GM23248 (cell line): ENCODE measurements around the gene TDRD15. TPM values are rescaled to one million over a fixed set of nuclear protein-coding genes. Genes with fewer than 3 reads are reported as not detected.

ENCODE experiments used
- DNase-seq: peaks from one replicate; pipeline ENCODE4 v3.0.0-alpha.2; 2015
- H2AFZ ChIP-seq: fragments of 200-600 bp; sonication (generic); 2 replicates; pipeline ENCODE4 v1.6.1; 2016; ENCODE audit warnings: antibody characterized with exemption
- H3F3A ChIP-seq: fragments of 200-600 bp; sonication (generic); 2 replicates; pipeline ENCODE4 v1.6.1; 2016; ENCODE audit warnings: mild to moderate bottlenecking, antibody characterized with exemption, mixed run types; ENCODE audit not compliant: insufficient read depth
- H3K27ac ChIP-seq: fragments of 200-600 bp; sonication (generic); 2 replicates; pipeline ENCODE4 v1.5.1; 2016; ENCODE audit warnings: mild to moderate bottlenecking
- H3K27me3 ChIP-seq: fragments of 200-600 bp; sonication (generic); replicated peaks from 2 replicates; pipeline ENCODE4 v1.6.1; 2016; ENCODE audit warnings: mild to moderate bottlenecking; ENCODE audit not compliant: insufficient read depth
- H3K36me3 ChIP-seq: fragments of 200-600 bp; sonication (generic); 2 replicates; pipeline ENCODE4 v1.6.1; 2016; ENCODE audit warnings: low read depth, mild to moderate bottlenecking
- H3K4me1 ChIP-seq: fragments of 200-600 bp; sonication (generic); 2 replicates; pipeline ENCODE4 v1.6.1; 2016; ENCODE audit warnings: mild to moderate bottlenecking; ENCODE audit not compliant: insufficient read depth
- H3K4me2 ChIP-seq: fragments of 200-600 bp; sonication (generic); one replicate; pipeline ENCODE4 v1.6.1; 2016; ENCODE audit warnings: mild to moderate bottlenecking; ENCODE audit not compliant: unreplicated experiment
- H3K4me3 ChIP-seq: fragments of 200-600 bp; sonication (generic); 2 replicates; pipeline ENCODE4 v1.5.1; 2016; ENCODE audit warnings: mild to moderate bottlenecking
- H3K79me2 ChIP-seq: fragments of 200-600 bp; sonication (generic); 2 replicates; pipeline ENCODE4 v1.6.1; 2016; ENCODE audit warnings: mild to moderate bottlenecking; ENCODE audit not compliant: insufficient read depth
- H3K9ac ChIP-seq: fragments of 200-600 bp; sonication (generic); 2 replicates; pipeline ENCODE4 v1.6.1; 2016; ENCODE audit warnings: mild to moderate bottlenecking
- H3K9me2 ChIP-seq: fragments of 200-600 bp; sonication (generic); 2 replicates; pipeline ENCODE4 v1.6.1; 2016; ENCODE audit warnings: mixed run types, mild to moderate bottlenecking, moderate library complexity; ENCODE audit not compliant: insufficient read depth
- H3K9me3 ChIP-seq: fragments of 200-600 bp; sonication (generic); one replicate; pipeline ENCODE4 v1.6.1; 2017; ENCODE audit warnings: low read depth
- H4K20me1 ChIP-seq: fragments of 200-600 bp; sonication (generic); 2 replicates; pipeline ENCODE4 v1.6.0; 2016; ENCODE audit not compliant: insufficient read depth
- EZH2 ChIP-seq: fragments of 200-600 bp; sonication (generic); IDR thresholded peaks from 2 replicates; pipeline ENCODE4 v1.6.1; 2018; ENCODE audit warnings: antibody characterized with exemption, mild to moderate bottlenecking; ENCODE audit not compliant: insufficient read depth, poor library complexity, severe bottlenecking
- EZH2phosphoT487 ChIP-seq: fragments of 200-600 bp; sonication (generic); IDR thresholded peaks from 2 replicates; pipeline ENCODE4 v1.6.1; 2018; ENCODE audit warnings: antibody characterized with exemption, moderate library complexity, mild to moderate bottlenecking, low read depth; ENCODE audit not compliant: insufficient read depth
- WGBS, 2 experiments: methylation state at CpG; one replicate each; pipeline ENCODE4 v1.1.6; 2015 to 2017; ENCODE audit warnings: low lambda C conversion rate in 2 of 2, low coverage in 1 of 2; ENCODE audit errors: missing lambda C conversion rate in 2 of 2; 5-methylcytosine and 5-hydroxymethylcytosine counted together
- in situ Hi-C: fragments of 300-500 bp; cut with MboI; formaldehyde crosslinking; loops from 2 replicates; pipeline ENCODE4 v1.15.0; 2020
- polyA plus RNA-seq: library from polyadenylated mRNA; unstranded; fragments of >200 nt; fragmentation: Nextera tagmentation; extraction: Ambion mirVana; gene quantifications from 2 replicates; pipeline ENCODE4 v1.2.1, GENCODE V29; 2016
- total RNA-seq: library from RNA; depleted of rRNA; stranded (reverse); fragments of >200 nt; shearing (Covaris generic); gene quantifications from 2 replicates; pipeline ENCODE4 v1.2.3, GENCODE V29; 2014

The TDRD15 gene
- total and polyA plus RNA-seq, 2 experiments from 2014 or later, result not detected

GRCh38 chr2:21163213-21163612 lies 39.4 kb downstream of the TDRD15 start:
- Histone ChIP-seq H3K79me2 (no peaks in the 10 kb centered on the region), H3K4me1 (no peaks in the 10 kb centered on the region), H3K27ac (no peak overlapping the region), H3K36me3 (no peaks in the 10 kb centered on the region), H3K9me3 (no peaks in the 10 kb centered on the region), H3K9me2 (no peaks in the 10 kb centered on the region), H3K9ac (no peak overlapping the region), H4K20me1 (no peaks in the 10 kb centered on the region), H2AFZ (no peak overlapping the region), H3K4me2 (no peak overlapping the region), H3F3A (no peaks in the 10 kb centered on the region), H3K4me3 (no peak overlapping the region), H3K27me3 (no peaks in the 10 kb centered on the region)
- TF ChIP-seq EZH2phosphoT487 (no peak), EZH2 (no peak)
- in situ Hi-C loops, result no loop called here
- 44 to 51% methylated on average over 6 to 9 of the region's 9 CpGs for WGBS, 2 experiments
- no peak for DNase-seq

DNA sequence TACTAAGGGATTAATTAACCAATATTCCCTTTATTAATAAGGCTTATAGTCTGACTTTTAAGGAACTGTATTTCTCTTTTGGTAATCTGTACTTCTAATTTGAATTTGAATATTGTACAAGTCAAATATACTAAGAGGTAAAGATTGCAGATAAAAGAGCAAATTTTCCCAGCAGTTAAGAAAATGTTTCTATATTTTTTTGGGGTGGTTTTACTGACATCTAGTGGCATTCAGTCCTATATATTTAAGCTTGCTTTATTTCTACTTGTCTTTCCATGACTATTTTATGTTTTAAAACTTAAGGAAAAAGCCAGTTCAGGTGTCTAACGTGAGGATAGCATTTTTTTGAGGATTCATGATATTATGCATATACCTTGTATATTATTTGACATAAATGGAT lies 41.6 kb downstream of the TDRD15 start:
- TF ChIP-seq EZH2phosphoT487, result no peak
- no peak for TF ChIP-seq EZH2

GRCh38 chr2:21175895-21176646 lies 52.3 kb downstream of the TDRD15 start:
- H3K79me2 ChIP-seq, result no peaks in the 10 kb centered on the region
- no peaks in the 10 kb centered on the region for H3K9me3 ChIP-seq
- H3K4me2 ChIP-seq, result no peak overlapping the region
- WGBS, 2 experiments, result 6 to 7% methylated on average over 5 of the region's 5 CpGs
- H3K36me3 ChIP-seq, result no peaks in the 10 kb centered on the region
- no peaks in the 10 kb centered on the region for H3K4me1 ChIP-seq
- no peak for TF ChIP-seq EZH2phosphoT487
- TF ChIP-seq EZH2, result no peak
- H2AFZ ChIP-seq, result no peak overlapping the region
- no peaks in the 10 kb centered on the region for H4K20me1 ChIP-seq
- no peak overlapping the region for H3K27ac ChIP-seq
- H3K9me2 ChIP-seq, result no peaks in the 10 kb centered on the region
- no peak for DNase-seq
- no peaks in the 10 kb centered on the region for H3K27me3 ChIP-seq
- no peaks in the 10 kb centered on the region for H3F3A ChIP-seq
- no peak overlapping the region for H3K4me3 ChIP-seq
- no peak overlapping the region for H3K9ac ChIP-seq
- in situ Hi-C loops, result no loop called here

More for the DNA sequence above, 41.6 kb downstream of the TDRD15 start:
- H3K27me3 ChIP-seq, result no peaks in the 10 kb centered on the region
- no peaks in the 10 kb centered on the region for H3K4me1 ChIP-seq
- H3K9me3 ChIP-seq, result no peaks in the 10 kb centered on the region
- in situ Hi-C loops, result no loop called here
- no peaks in the 10 kb centered on the region for H3K79me2 ChIP-seq
- no peaks in the 10 kb centered on the region for H3K36me3 ChIP-seq
- no peaks in the 10 kb centered on the region for H3F3A ChIP-seq
- no peak overlapping the region for H3K4me2 ChIP-seq
- H3K9ac ChIP-seq, result no peak overlapping the region
- peak; percentile 8 for DNase-seq
- no peak overlapping the region for H3K4me3 ChIP-seq
- no peaks in the 10 kb centered on the region for H3K9me2 ChIP-seq
- H3K27ac ChIP-seq, result no peak overlapping the region
- no peaks in the 10 kb centered on the region for H4K20me1 ChIP-seq
- no peak overlapping the region for H2AFZ ChIP-seq
- WGBS, 2 experiments, result 0% methylated on average over 1 of the region's 1 CpG

- Histone ChIP-seq H4K20me1 (no peaks in the 10 kb centered on the region), H3K9ac (no peak overlapping the region), H3K4me3 (no peak overlapping the region), H3K27me3 (no peaks in the 10 kb centered on the region), H3K9me2 (no peaks in the 10 kb centered on the region), H3K4me2 (no peak overlapping the region), H2AFZ (no peak overlapping the region), H3K36me3 (no peaks in the 10 kb centered on the region), H3K4me1 (no peaks in the 10 kb centered on the region), H3K9me3 (no peaks in the 10 kb centered on the region), H3K27ac (no peak overlapping the region), H3F3A (no peaks in the 10 kb centered on the region), H3K79me2 (no peaks in the 10 kb centered on the region)
- TF ChIP-seq EZH2phosphoT487 (no peak), EZH2 (no peak)
- DNase-seq, result no peak
- 12 to 16% methylated on average over 5 of the region's 5 CpGs for WGBS, 2 experiments
- in situ Hi-C loops, result no loop called here
These were observed 58.2 kb downstream of the TDRD15 start for GRCh38 chr2:21181957-21182356.
